ENCODE measurements around the gene CDX1.

Gene CDX1

GRCh38 chr5:150164211-150164980 lies 2.2 kb upstream of the CDX1 start:
- no peak overlapping the region for H3K4me2 ChIP-seq (ENCODE audit: low read length)
- no peak overlapping the region for H3K27ac ChIP-seq (ENCODE audit: low read depth, low read length, poor library complexity, severe bottlenecking)

GRCh38 chr5:150166037-150166649 lies 435 bp upstream of the CDX1 start:
- TF ChIP-seq CTCF (IDR thresholded peaks at IDR 0.05; ENCODE audit: low read length) (no peak), EZH2 (IDR thresholded peaks at IDR 0.05; ENCODE audit: borderline replicate concordance, low read length) (no peak)
- no peaks in the 10 kb centered on the region for H3F3A ChIP-seq (ENCODE audit: insufficient read depth, low read length)
- H3K4me3 ChIP-seq (ENCODE audit: low read depth, low read length, poor library complexity, severe bottlenecking) = no peak overlapping the region
- no peaks in the 10 kb centered on the region for H3K79me2 ChIP-seq (ENCODE audit: insufficient read depth, low read length)
- no peaks in the 10 kb centered on the region for H3K4me1 ChIP-seq (ENCODE audit: insufficient read depth, low read length, severe bottlenecking)
- H3K27me3 ChIP-seq (ENCODE audit: insufficient read depth, low read length) = no peaks in the 10 kb centered on the region
- no peaks in the 10 kb centered on the region for H4K20me1 ChIP-seq (ENCODE audit: insufficient read depth, low read length)
- no peak overlapping the region for H3K27ac ChIP-seq (ENCODE audit: low read depth, low read length, poor library complexity, severe bottlenecking)
- H3K9me2 ChIP-seq (ENCODE audit: low read depth, low read length) = no peaks in the 10 kb centered on the region
- no peaks in the 10 kb centered on the region for H3K36me3 ChIP-seq (ENCODE audit: insufficient read depth, low read length)
- H3K9ac ChIP-seq (ENCODE audit: low read length) = no peak overlapping the region
- H2AFZ ChIP-seq (ENCODE audit: low read length) = no peak overlapping the region
- no peak overlapping the region for H3K4me2 ChIP-seq (ENCODE audit: low read length)
- no peaks in the 10 kb centered on the region for H3K9me3 ChIP-seq (ENCODE audit: low read length)

More at GRCh38 chr5:150164211-150164980, 2.2 kb upstream of the CDX1 start:
- Histone ChIP-seq H3K36me3 (ENCODE audit: insufficient read depth, low read length) (no peaks in the 10 kb centered on the region), H3K9me2 (ENCODE audit: low read depth, low read length) (no peaks in the 10 kb centered on the region), H3K4me3 (ENCODE audit: low read depth, low read length, poor library complexity, severe bottlenecking) (no peak overlapping the region), H3K27me3 (ENCODE audit: insufficient read depth, low read length) (no peaks in the 10 kb centered on the region), H3K79me2 (ENCODE audit: insufficient read depth, low read length) (no peaks in the 10 kb centered on the region), H3K9ac (ENCODE audit: low read length) (no peak overlapping the region), H4K20me1 (ENCODE audit: insufficient read depth, low read length) (no peaks in the 10 kb centered on the region), H3K9me3 (ENCODE audit: low read length) (no peaks in the 10 kb centered on the region), H2AFZ (ENCODE audit: low read length) (no peak overlapping the region), H3K4me1 (ENCODE audit: insufficient read depth, low read length, severe bottlenecking) (peaks cover 5% of the 10 kb centered on the region), H3F3A (ENCODE audit: insufficient read depth, low read length) (no peaks in the 10 kb centered on the region)
- TF ChIP-seq EZH2 (IDR thresholded peaks at IDR 0.05; ENCODE audit: borderline replicate concordance, low read length) (no peak), CTCF (IDR thresholded peaks at IDR 0.05; ENCODE audit: low read length) (no peak)

GRCh38 chr5:150167512-150167850 lies 903 bp downstream of the CDX1 start:
- TF ChIP-seq EZH2 (IDR thresholded peaks at IDR 0.05; ENCODE audit: borderline replicate concordance, low read length) (no peak), CTCF (IDR thresholded peaks at IDR 0.05; ENCODE audit: low read length) (no peak)
- no peaks in the 10 kb centered on the region for H3K9me2 ChIP-seq (ENCODE audit: low read depth, low read length)
- no peaks in the 10 kb centered on the region for H3K36me3 ChIP-seq (ENCODE audit: insufficient read depth, low read length)
- no peaks in the 10 kb centered on the region for H3K9me3 ChIP-seq (ENCODE audit: low read length)
- H3F3A ChIP-seq (ENCODE audit: insufficient read depth, low read length) = no peaks in the 10 kb centered on the region
- no peaks in the 10 kb centered on the region for H3K4me1 ChIP-seq (ENCODE audit: insufficient read depth, low read length, severe bottlenecking)
- no peak overlapping the region for H2AFZ ChIP-seq (ENCODE audit: low read length)
- H3K27ac ChIP-seq (ENCODE audit: low read depth, low read length, poor library complexity, severe bottlenecking) = no peak overlapping the region
- no peak overlapping the region for H3K4me3 ChIP-seq (ENCODE audit: low read depth, low read length, poor library complexity, severe bottlenecking)
- no peaks in the 10 kb centered on the region for H4K20me1 ChIP-seq (ENCODE audit: insufficient read depth, low read length)
- H3K79me2 ChIP-seq (ENCODE audit: insufficient read depth, low read length) = no peaks in the 10 kb centered on the region
- H3K27me3 ChIP-seq (ENCODE audit: insufficient read depth, low read length) = no peaks in the 10 kb centered on the region
- H3K9ac ChIP-seq (ENCODE audit: low read length) = no peak overlapping the region
- H3K4me2 ChIP-seq (ENCODE audit: low read length) = no peak overlapping the region

All from OCI-LY1 (cell line).